Right atrium auricular region (tissue), 2 donors: Measurements from ENCODE around the gene D2HGDH. TPM values are rescaled to one million over a fixed set of nuclear protein-coding genes. Genes with fewer than 3 reads are reported as not detected.

ENCODE experiments used
- DNase-seq: peaks from one replicate; pipeline ENCODE4 v3.0.0-alpha.2; 2019; ENCODE audit warnings: low spot score
- H3K27ac ChIP-seq, 2 donors: fragments of 200-600 bp; sonication (generic); 1 replicate in 1 of 2; 2 replicates in 1 of 2; pipeline ENCODE4 v1.5.1; 2016 to 2019
- H3K27me3 ChIP-seq, 2 donors: fragments of 200-600 bp; sonication (generic); one replicate each; pipeline versions ENCODE4 v1.5.1 to v1.6.0; 2017 to 2019
- H3K36me3 ChIP-seq: fragments of 200-600 bp; sonication (generic); one replicate; pipeline ENCODE4 v1.5.1; 2016
- H3K4me1 ChIP-seq, 2 donors: fragments of 200-600 bp; sonication (generic); one replicate each; pipeline versions ENCODE4 v1.5.1 to v1.6.0; 2017 to 2019
- H3K4me3 ChIP-seq, 2 donors: fragments of 200-600 bp; sonication (generic); 1 replicate in 1 of 2; 2 replicates in 1 of 2; pipeline ENCODE4 v1.5.1; 2017 to 2019; ENCODE audit warnings: mild to moderate bottlenecking in 1 of 2, moderate library complexity in 1 of 2
- H3K9me3 ChIP-seq, 2 donors: fragments of 200-600 bp; sonication (generic); one replicate each; pipeline ENCODE4 v1.5.1; 2019
- total RNA-seq, 2 donors: library from RNA; depleted of rRNA; stranded (reverse); fragments of >200 nt; gene quantifications; one replicate each; pipeline ENCODE4 v1.1.0, GENCODE V29; 2016
- TF ChIP-seq, protein P1 (sequence below), 2 donors: fragments of 200-600 bp; sonication (generic); IDR thresholded peaks; one replicate each; pipeline ENCODE4 v1.5.1; 2019; ENCODE audit warnings: antibody characterized with exemption in 2 of 2

The D2HGDH gene
- total RNA-seq, 2 donors from 2014 or later = 7.5 to 11.7 TPM

DNA sequence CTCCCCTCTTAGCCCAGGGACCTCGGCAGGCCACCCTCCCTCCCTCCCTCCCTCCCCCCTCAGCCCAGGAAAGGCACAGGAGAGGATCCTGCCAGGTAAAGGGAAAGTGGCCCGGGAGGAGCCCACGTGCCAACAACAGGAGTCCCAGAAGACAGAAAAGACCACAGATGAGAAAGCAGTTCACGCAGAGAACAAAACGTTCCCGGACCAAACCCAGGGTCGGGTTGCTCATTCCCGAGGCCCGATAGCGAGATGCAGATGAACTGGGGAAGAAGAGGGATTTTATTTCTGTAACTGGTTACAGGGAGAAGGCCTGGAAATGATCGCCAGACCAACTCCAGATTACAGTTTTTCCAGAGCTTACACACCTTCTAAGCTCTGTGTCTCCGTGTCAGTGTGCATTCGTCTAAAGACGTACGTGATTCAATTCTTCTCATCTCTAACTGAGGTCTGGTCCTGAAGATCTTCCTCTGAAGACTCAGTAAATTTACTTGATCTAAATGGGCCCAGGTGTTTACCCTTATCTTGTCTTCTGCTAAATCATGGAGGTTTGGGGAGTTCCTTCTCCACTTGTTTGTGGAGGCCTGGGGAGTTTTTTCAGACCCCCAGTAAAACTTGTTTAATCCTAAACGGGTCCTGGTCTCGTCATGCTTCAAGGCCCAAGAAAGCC is 73.8 kb downstream of the D2HGDH start:
- peaks cover 0 to 38% of the 10 kb centered on the region in 2 donors for H3K4me1 ChIP-seq
- no peaks in the 10 kb centered on the region for H3K27me3 ChIP-seq
- no peak overlapping the region for H3K27ac ChIP-seq
- no peak for DNase-seq
- TF ChIP-seq, protein P1, sequence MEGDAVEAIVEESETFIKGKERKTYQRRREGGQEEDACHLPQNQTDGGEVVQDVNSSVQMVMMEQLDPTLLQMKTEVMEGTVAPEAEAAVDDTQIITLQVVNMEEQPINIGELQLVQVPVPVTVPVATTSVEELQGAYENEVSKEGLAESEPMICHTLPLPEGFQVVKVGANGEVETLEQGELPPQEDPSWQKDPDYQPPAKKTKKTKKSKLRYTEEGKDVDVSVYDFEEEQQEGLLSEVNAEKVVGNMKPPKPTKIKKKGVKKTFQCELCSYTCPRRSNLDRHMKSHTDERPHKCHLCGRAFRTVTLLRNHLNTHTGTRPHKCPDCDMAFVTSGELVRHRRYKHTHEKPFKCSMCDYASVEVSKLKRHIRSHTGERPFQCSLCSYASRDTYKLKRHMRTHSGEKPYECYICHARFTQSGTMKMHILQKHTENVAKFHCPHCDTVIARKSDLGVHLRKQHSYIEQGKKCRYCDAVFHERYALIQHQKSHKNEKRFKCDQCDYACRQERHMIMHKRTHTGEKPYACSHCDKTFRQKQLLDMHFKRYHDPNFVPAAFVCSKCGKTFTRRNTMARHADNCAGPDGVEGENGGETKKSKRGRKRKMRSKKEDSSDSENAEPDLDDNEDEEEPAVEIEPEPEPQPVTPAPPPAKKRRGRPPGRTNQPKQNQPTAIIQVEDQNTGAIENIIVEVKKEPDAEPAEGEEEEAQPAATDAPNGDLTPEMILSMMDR (IDR thresholded peaks at IDR 0.05) = no peak
- H3K4me3 ChIP-seq = no peak overlapping the region
- H3K9me3 ChIP-seq = no peaks in the 10 kb centered on the region
- no peaks in the 10 kb centered on the region for H3K36me3 ChIP-seq

DNA sequence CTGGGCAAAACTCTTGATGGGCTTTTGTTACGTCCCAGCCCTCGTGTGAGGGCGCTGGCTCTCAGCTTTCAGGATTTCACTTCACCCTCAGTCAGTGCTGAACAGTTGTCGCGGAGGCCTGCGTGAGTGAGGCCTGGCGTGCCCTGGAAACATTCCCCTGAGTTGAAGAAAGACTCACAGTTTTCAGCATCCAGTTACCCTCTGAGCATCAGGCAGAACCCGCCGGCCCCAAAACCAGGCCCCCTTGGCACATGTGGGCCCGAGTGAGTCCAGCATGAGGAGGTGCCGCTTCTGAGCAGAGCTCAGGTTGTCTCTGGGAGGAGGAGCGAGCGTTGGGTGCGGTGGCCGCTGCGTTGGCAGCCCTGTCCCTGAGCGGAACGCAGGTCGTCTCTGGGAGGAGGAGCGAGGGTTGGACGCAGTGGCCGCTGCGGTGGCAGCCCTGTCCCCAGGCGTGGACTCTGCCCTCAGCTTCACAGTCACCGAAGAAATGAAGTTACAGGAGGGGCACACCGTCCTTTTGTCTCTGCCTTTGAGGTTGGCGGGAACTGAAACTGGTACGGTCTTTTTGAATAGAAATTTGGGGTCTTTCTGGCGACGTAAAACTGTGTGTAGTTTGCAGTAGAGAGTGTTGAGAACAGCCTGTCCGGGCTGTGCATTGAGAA is 74.4 kb downstream of the D2HGDH start, which contains the start of gene NEU4:
TSS of gene NEU4 (plus strand) at position 473 of the 662 bp plus-strand sequence. CDS start 5,292 bp downstream, outside the sequence.
- H3K27ac ChIP-seq = peak within 1 kb of the TSS; percentile 78 to 84
- no peaks in the 10 kb centered on the region for H3K9me3 ChIP-seq
- H3K4me3 ChIP-seq = no peak within 1 kb of the TSS
- no peak for DNase-seq
- no peaks in the 10 kb centered on the region for H3K36me3 ChIP-seq
- H3K4me1 ChIP-seq = peaks cover 0 to 32% of the 10 kb centered on the region in 2 donors
- TF ChIP-seq, protein P1 (IDR thresholded peaks at IDR 0.05) = no peak
- H3K27me3 ChIP-seq = no peaks in the 10 kb centered on the region

DNA sequence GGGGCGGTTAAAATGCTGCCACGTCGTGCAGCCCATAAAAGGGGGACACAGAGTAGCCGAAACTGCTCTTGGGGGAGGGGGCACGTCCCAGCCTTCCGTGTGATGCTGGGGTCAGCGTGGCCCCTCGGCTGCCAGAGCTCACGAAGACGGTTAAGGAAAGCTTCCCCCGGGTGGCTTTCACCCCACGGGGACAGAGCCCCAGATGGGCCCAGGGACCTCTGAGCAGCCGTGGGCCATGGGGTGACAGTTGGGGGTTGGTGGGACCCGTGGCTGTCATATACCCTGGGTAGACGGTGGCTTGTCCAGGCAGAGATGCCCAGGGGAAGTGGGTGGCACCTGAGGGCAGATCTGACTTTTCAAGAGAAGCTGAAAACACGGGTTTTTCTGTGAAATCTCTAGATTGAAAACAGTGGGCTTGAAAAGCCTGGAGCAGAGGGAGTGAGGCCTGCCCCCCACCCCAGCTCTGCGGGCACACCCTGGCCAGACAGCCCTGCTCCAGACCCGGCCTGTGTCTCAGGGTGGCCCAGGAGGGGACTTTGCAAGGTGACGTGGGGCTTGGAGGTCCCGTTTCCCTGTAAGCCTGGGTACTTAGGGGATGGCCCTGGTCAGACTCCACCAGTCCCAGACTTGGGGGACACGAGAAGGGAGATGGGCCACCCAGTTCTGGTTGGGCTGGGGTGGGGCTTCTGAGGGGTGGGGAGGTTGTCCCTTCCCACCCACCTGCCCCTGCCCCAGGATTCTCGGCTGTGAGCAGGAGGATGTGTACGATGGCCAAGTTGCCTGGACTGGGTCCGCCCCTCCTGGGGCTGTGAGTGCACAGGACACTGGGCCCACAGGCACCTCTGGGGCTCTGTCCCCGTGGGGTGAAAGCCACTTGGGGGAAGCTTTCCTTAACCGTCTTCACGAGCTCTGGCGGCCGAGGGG is 75.2 kb downstream of the D2HGDH start:
- H3K4me3 ChIP-seq = no peak overlapping the region
- DNase-seq = no peak
- H3K9me3 ChIP-seq = no peaks in the 10 kb centered on the region
- no peaks in the 10 kb centered on the region for H3K36me3 ChIP-seq
- H3K4me1 ChIP-seq = peaks cover 0 to 24% of the 10 kb centered on the region in 2 donors
- TF ChIP-seq, protein P1 (IDR thresholded peaks at IDR 0.05) = no peak
- no peaks in the 10 kb centered on the region for H3K27me3 ChIP-seq
- H3K27ac ChIP-seq = peak overlapping the region; percentile 78 to 84

DNA sequence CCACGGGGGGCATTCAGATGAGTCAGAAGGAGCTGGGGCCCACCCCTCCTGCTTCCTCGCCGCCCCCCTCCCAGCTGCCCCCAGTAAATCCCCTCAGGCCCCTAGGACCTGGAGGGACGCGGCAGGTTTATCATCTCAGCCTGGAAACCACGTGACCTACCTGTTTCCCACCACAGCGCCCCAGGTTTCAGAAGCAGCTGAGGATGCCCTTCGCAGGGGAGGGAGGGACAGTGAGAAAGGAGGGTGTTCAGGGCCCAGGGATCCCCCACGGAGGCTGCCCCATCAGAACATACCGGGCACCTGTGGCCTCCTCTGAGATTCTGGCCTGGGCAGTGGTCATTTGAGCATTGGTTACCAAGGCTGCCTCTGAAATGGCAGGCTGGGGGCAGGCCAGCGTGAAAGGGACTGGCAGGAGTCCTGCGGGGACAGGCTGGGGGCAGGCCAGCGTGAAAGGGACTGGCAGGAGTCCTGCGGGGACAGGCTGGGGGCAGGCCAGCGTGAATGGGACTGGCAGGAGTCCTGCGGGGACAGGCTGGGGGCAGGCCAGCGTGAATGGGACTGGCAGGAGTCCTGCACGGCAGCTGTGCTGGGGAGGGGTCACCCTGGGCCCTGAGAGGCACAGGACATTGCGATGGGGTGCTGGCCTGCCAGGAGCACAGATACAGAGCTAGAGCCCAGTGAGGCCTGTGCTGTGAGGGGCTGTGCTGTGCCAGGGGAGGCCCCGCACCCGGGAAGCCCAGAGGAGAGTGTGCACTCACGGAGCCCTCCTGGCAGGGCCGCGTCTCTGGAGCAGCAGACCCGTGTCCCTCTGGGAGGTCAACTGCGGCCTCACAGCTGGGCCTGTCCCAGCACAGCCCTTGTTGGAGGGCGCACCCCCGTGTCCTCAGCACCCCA is 76.1 kb downstream of the D2HGDH start:
- Histone ChIP-seq H3K9me3 (no peaks in the 10 kb centered on the region), H3K27me3 (no peaks in the 10 kb centered on the region), H3K27ac (peak overlapping the region; percentile 78 to 84), H3K4me1 (peaks cover 0 to 20% of the 10 kb centered on the region in 2 donors), H3K36me3 (no peaks in the 10 kb centered on the region), H3K4me3 (no peak overlapping the region)
- TF ChIP-seq, protein P1 (IDR thresholded peaks at IDR 0.05) = no peak
- peak; percentile 58 for DNase-seq
